B cell (primary cell): ENCODE measurements around the gene APMAP. TPM values are rescaled to one million over a fixed set of nuclear protein-coding genes. Genes with fewer than 3 reads are reported as not detected.

Experiments used
- ATAC-seq: fragments of 200-7000 bp; cut with Tn5 transposase; one replicate; pipeline ENCODE4 v1.10.0; 2021; ENCODE audit warnings: low read depth, mild to moderate bottlenecking, moderate number of reproducible peaks, moderate library complexity
- CTCF ChIA-PET: fragments of 350-600 bp; sonication (Branson Sonifier 250); formaldehyde crosslinking; loops from one replicate; lab custom pipeline; 2021; ENCODE audit warnings: antibody characterized with exemption, inconsistent platforms; lab: Charles Lee
- POLR2A ChIA-PET: fragments of 350-600 bp; sonication (Branson Sonifier 250); formaldehyde crosslinking; loops from one replicate; lab custom pipeline; 2021; ENCODE audit warnings: antibody characterized with exemption; lab: Charles Lee
- DNase-seq: peaks from one replicate; pipeline ENCODE4 v3.0.0; 2013
- H2AFZ ChIP-seq: 2 replicates; pipeline ENCODE4 v1.6.1; 2012; ENCODE audit warnings: mild to moderate bottlenecking, low read depth, low read length; ENCODE audit not compliant: insufficient read depth, poor library complexity, severe bottlenecking
- H3K27ac ChIP-seq, 2 donors: 1 replicate in 1 of 2; 2 replicates in 1 of 2; pipeline ENCODE4 v1.5.1; 2012 to 2013; ENCODE audit warnings: low read length in 2 of 2, mild to moderate bottlenecking in 2 of 2, moderate library complexity in 1 of 2
- H3K27me3 ChIP-seq, 4 experiments: fragments of 200-600 bp in 1 of 4; sonication (generic) in 1 of 4; replicated peaks in 1 of 4; 1 replicate in 2 of 4; 2 replicates in 2 of 4; pipeline versions ENCODE4 v1.6.1 to v1.7.0; 2013 to 2016; ENCODE audit warnings: low read length in 3 of 4, mild to moderate bottlenecking in 2 of 4, mixed read lengths in 1 of 4, moderate library complexity in 1 of 4; ENCODE audit not compliant: insufficient read depth in 4 of 4, control insufficient read depth in 3 of 4; ENCODE audit errors: control extremely low read depth in 1 of 4
- H3K36me3 ChIP-seq, 2 experiments: replicated peaks in 1 of 2; 1 replicate in 1 of 2; 2 replicates in 1 of 2; pipeline versions ENCODE4 v1.6.1 to v1.7.1; 2013; ENCODE audit warnings: low read length in 1 of 2; ENCODE audit not compliant: insufficient read depth in 2 of 2, control insufficient read depth in 1 of 2; ENCODE audit errors: control extremely low read depth in 1 of 2, extremely low read depth in 1 of 2
- H3K4me1 ChIP-seq, 2 donors: fragments of 200-600 bp in 1 of 2; sonication (generic) in 1 of 2; 1 replicate in 1 of 2; 2 replicates in 1 of 2; pipeline versions ENCODE4 v1.5.1 to v1.6.1; 2013 to 2017; ENCODE audit warnings: low read length in 2 of 2; ENCODE audit not compliant: control insufficient read depth in 2 of 2, insufficient read depth in 2 of 2
- H3K4me2 ChIP-seq: replicated peaks from 2 replicates; pipeline ENCODE3; 2012; ENCODE audit warnings: mild to moderate bottlenecking, low read depth, low read length; ENCODE audit not compliant: poor library complexity, severe bottlenecking
- H3K4me3 ChIP-seq, 5 experiments: fragments of 200-600 bp in 1 of 5; sonication (generic) in 1 of 5; 1 replicate in 3 of 5; 2 replicates in 2 of 5; pipeline versions ENCODE4 v1.5.1 to v1.7.0; 2011 to 2016; ENCODE audit warnings: low read length in 4 of 5, mild to moderate bottlenecking in 4 of 5, low read depth in 2 of 5, control low read depth in 1 of 5, moderate library complexity in 1 of 5; ENCODE audit not compliant: insufficient read depth in 1 of 5; ENCODE audit errors: control extremely low read depth in 1 of 5, extremely low read depth in 1 of 5
- H3K79me2 ChIP-seq: fragments of 200-600 bp; sonication (generic); one replicate; pipeline ENCODE4 v1.6.0; 2016; ENCODE audit warnings: low read length; ENCODE audit not compliant: control insufficient read depth, insufficient read depth
- H3K9ac ChIP-seq: fragments of 200-600 bp; sonication (generic); 2 replicates; pipeline ENCODE4 v1.6.1; 2017; ENCODE audit warnings: mild to moderate bottlenecking, low read length, moderate library complexity
- H3K9me3 ChIP-seq, 3 donors: one replicate each; pipeline versions ENCODE4 v1.6.1 to v1.7.1; 2013; ENCODE audit warnings: low read length in 2 of 3; ENCODE audit not compliant: control insufficient read depth in 2 of 3, insufficient read depth in 1 of 3; ENCODE audit errors: control extremely low read depth in 1 of 3
- H4K20me1 ChIP-seq: 2 replicates; pipeline ENCODE4 v1.6.0; 2012; ENCODE audit warnings: mild to moderate bottlenecking, low read length; ENCODE audit not compliant: insufficient read depth, control insufficient read depth, poor library complexity, severe bottlenecking
- H3K27ac Mint-ChIP-seq: one replicate; pipeline ENCODE4 v1.8.0; 2021; ENCODE audit warnings: mixed read lengths
- H3K27me3 Mint-ChIP-seq: one replicate; pipeline ENCODE4 v1.8.0; 2021; ENCODE audit warnings: mixed read lengths
- H3K4me1 Mint-ChIP-seq: one replicate; pipeline ENCODE4 v1.8.0; 2021; ENCODE audit warnings: mixed read lengths
- H3K4me3 Mint-ChIP-seq: one replicate; pipeline ENCODE4 v1.8.0; 2021; ENCODE audit warnings: mixed read lengths
- H3K9me3 Mint-ChIP-seq: one replicate; pipeline ENCODE4 v1.8.0; 2022; ENCODE audit warnings: mixed read lengths; ENCODE audit not compliant: insufficient read depth
- CTCF ChIP-seq: fragments of 200-600 bp; IDR thresholded peaks from one replicate; pipeline ENCODE4 v1.8.0; 2022; ENCODE audit warnings: antibody characterized with exemption, mild to moderate bottlenecking
- EZH2 ChIP-seq: IDR thresholded peaks from 2 replicates; pipeline ENCODE4 v1.6.1; 2012; ENCODE audit warnings: borderline replicate concordance, low read depth, mild to moderate bottlenecking, moderate library complexity, low read length; ENCODE audit not compliant: insufficient read depth, poor library complexity, severe bottlenecking
- WGBS: methylation state at CpG from one replicate; pipeline ENCODE4 v1.1.5; 2013; ENCODE audit warnings: missing lambda C conversion rate; ENCODE audit not compliant: insufficient coverage; 5-methylcytosine and 5-hydroxymethylcytosine counted together
- intact Hi-C: fragments of 100-400 bp; cut with micrococcal nuclease; formaldehyde crosslinking; loops from one replicate; pipeline ENCODE4 v1.10.0; 2022
- polyA plus RNA-seq: library from polyadenylated mRNA; depleted of rRNA; stranded (reverse); fragments of >200 nt; gene quantifications from 2 replicates; pipeline ENCODE4 v1.2.3, GENCODE V29; 2012
- total RNA-seq, 2 donors: library from RNA; stranded (reverse); fragments of 120-200 nt in 1 of 2; gene quantifications; 1 replicate in 1 of 2; 2 replicates in 1 of 2; pipeline versions ENCODE4 v1.2.3 to v1.2.4, GENCODE V29; 2013 to 2022

APMAP gene
- total and polyA plus RNA-seq, 2 donors (not counting 1 experiment from before 2014, with no cell fraction given), result 9.1 to 28.0 TPM

GRCh38 chr20:25041813-25042530 is 49.4 kb upstream of the APMAP start:
- no peak for DNase-seq
- intact Hi-C loops, result no loop called here
- Histone ChIP-seq H3K4me2 (peak overlapping the region; percentile 71), H3K9me3 (no peaks in the 10 kb centered on the region), H3K36me3 (peaks cover 0 to 33% of the 10 kb centered on the region in 2 experiments), H3K9ac (no peak overlapping the region), H3K4me3 (no peak overlapping the region), H2AFZ (no peak overlapping the region), H3K79me2 (peaks cover 61% of the 10 kb centered on the region), H4K20me1 (peaks cover 39% of the 10 kb centered on the region), H3K27ac (peak overlapping the region; percentile 92 to 93), H3K4me1 (peaks cover 67 to 71% of the 10 kb centered on the region in 2 donors), H3K27me3 (no peaks in the 10 kb centered on the region)
- WGBS, result 99% methylated on average over 14 of the region's 21 CpGs
- ChIA-PET POLR2A (interaction anchor here (0.7 to 4.2 kb wide), 2 partner anchors 10 to 16 kb away, joined by 3 to 27 read pairs; partner anchors contain the start of gene ACSS1), CTCF (interaction anchor here (0.6 kb wide), 1 partner anchor 30 kb away, joined by 4 read pairs; no protein-coding TSS in a partner anchor)
- no peak for ATAC-seq
- no peaks in the 10 kb centered on the region for H3K27me3 Mint-ChIP-seq
- TF ChIP-seq CTCF (no peak), EZH2 (no peak)
- H3K4me1 Mint-ChIP-seq, result peaks cover 69% of the 10 kb centered on the region
- peak overlapping the region; percentile 90 for H3K27ac Mint-ChIP-seq
- peak overlapping the region; percentile 29 for H3K4me3 Mint-ChIP-seq
- H3K9me3 Mint-ChIP-seq, result no peaks in the 10 kb centered on the region

- TF ChIP-seq CTCF (no peak), EZH2 (no peak)
- WGBS, result 92% methylated on average over 6 of the region's 6 CpGs
- H3K27me3 Mint-ChIP-seq, result no peaks in the 10 kb centered on the region
- no peak for ATAC-seq
- POLR2A ChIA-PET, result no interaction called here
- no peaks in the 10 kb centered on the region for H3K9me3 Mint-ChIP-seq
- peaks cover 79 to 83% of the 10 kb centered on the region in 2 donors for H3K4me1 ChIP-seq
- H3K4me3 ChIP-seq, result no peak overlapping the region
- H3K27me3 ChIP-seq, result no peaks in the 10 kb centered on the region
- H3K79me2 ChIP-seq, result peaks cover 70% of the 10 kb centered on the region
- no peak overlapping the region for H3K4me3 Mint-ChIP-seq
- H3K9me3 ChIP-seq, result no peaks in the 10 kb centered on the region
- intact Hi-C loops, result no loop called here
- peaks cover 41% of the 10 kb centered on the region for H4K20me1 ChIP-seq
- CTCF ChIA-PET, result no interaction called here
- peak overlapping the region; percentile 53 for H3K27ac Mint-ChIP-seq
- peaks cover 80% of the 10 kb centered on the region for H3K4me1 Mint-ChIP-seq
- H2AFZ ChIP-seq, result no peak overlapping the region
- DNase-seq, result no peak
- no peak overlapping the region for H3K9ac ChIP-seq
- H3K4me2 ChIP-seq, result no peak overlapping the region
- H3K27ac ChIP-seq, result peak overlapping the region in 1 of 2 donors; percentile 63
- H3K36me3 ChIP-seq, result peaks cover 0 to 23% of the 10 kb centered on the region in 2 experiments
These were observed 47.9 kb upstream of the APMAP start for GRCh38 chr20:25040438-25040831.
